Measurements from ENCODE around the gene SH3RF3. TPM values are rescaled to one million over a fixed set of nuclear protein-coding genes. Genes with fewer than 3 reads are reported as not detected.
A peak's percentile ranks its signal among the peaks of the same experiment; 100 is the strongest.

Gene SH3RF3
- total RNA-seq, 1 experiment from 2014 or later = not detected

- Histone ChIP-seq H3K79me2 (ENCODE audit: insufficient read depth, low read length) (no peaks in the 10 kb centered on the region), H3K9me3 (ENCODE audit: control insufficient read depth in 1 of 2, insufficient read depth in 1 of 2, low read depth in 1 of 2, low read length in 2 of 2) (no peaks in the 10 kb centered on the region), H3K27me3 (ENCODE audit: insufficient read depth, low read length) (peaks cover 13% of the 10 kb centered on the region; the same call in 1 of the 2 replicates), H3K27ac (ENCODE audit: low read depth, low read length) (no peak overlapping the region), H3K4me3 (replicated peaks in 1 of 2; ENCODE audit: low read depth in 1 of 2, low read length in 2 of 2) (no peak overlapping the region), H3K4me2 (ENCODE audit: low read length) (no peak overlapping the region), H3K9ac (ENCODE audit: low read length) (no peak overlapping the region), H3K9me2 (ENCODE audit: insufficient read depth) (no peaks in the 10 kb centered on the region), H3K4me1 (ENCODE audit: control insufficient read depth in 1 of 2, insufficient read depth in 2 of 2, low read length in 2 of 2) (peaks cover 12 to 17% of the 10 kb centered on the region in 2 experiments; a peak in 3 of 4 replicates), H2AFZ (ENCODE audit: low read depth, low read length, poor library complexity, severe bottlenecking) (no peak overlapping the region), H4K20me1 (ENCODE audit: insufficient read depth) (no peaks in the 10 kb centered on the region), H3K36me3 (ENCODE audit: control insufficient read depth in 1 of 2, insufficient read depth in 2 of 2, low read length in 2 of 2) (no peaks in the 10 kb centered on the region)
- ChIA-PET POLR2A (no interaction called here), CTCF (interaction anchor here (0.7 to 2.1 kb wide), 2 partner anchors 80 to 382 kb away, joined by 3 to 19 read pairs; no protein-coding TSS in a partner anchor), RAD21 (ENCODE audit: low non-redundant PET in 1 of 2, low total read pairs in 2 of 2, uncharacterized antibody in 2 of 2, unreplicated experiment in 2 of 2) (interaction anchor here in 1 of 2 experiments (0.7 kb wide), 1 partner anchor 382 kb away, joined by 4 read pairs; no protein-coding TSS in a partner anchor)
- ATAC-seq (peak; percentile 92), DNase-seq (ENCODE audit: low read depth, low spot score) (peak; percentile 26)
- peak; percentile 60 to 81 (median 78); a peak in 5 of 6 replicates for TF ChIP-seq CTCF (IDR thresholded peaks at IDR 0.05 in 2 of 3, conservative IDR thresholded peaks at IDR 0.05 in 1 of 3; ENCODE audit: borderline replicate concordance in 1 of 3, insufficient read depth in 1 of 3, low read depth in 2 of 3, low read length in 2 of 3)
- no peak for TF ChIP-seq YY1 (IDR thresholded peaks at IDR 0.05; ENCODE audit: extremely low read depth, insufficient replicate concordance, low read depth, low read length)
- no peak for TF ChIP-seq EGR1 (IDR thresholded peaks at IDR 0.05; ENCODE audit: low read depth)
- no peak for TF ChIP-seq ZNF274 (IDR thresholded peaks at IDR 0.05; ENCODE audit: low read depth, low read length)
- peak; percentile 87 for TF ChIP-seq RAD21 (IDR thresholded peaks at IDR 0.05; ENCODE audit: low read depth)
- BruUV-seq (replicated peaks) = no TSS peak
- intact Hi-C loops (cut with micrococcal nuclease) = loop anchor here (1.0 to 2.0 kb wide), 2 partner anchors 269 to 382 kb away; no protein-coding TSS in a partner anchor
These were observed 873 bp upstream of the SH3RF3 start for GRCh38 chr2:109128048-109128615.

Measured in HCT116 (cell line).